Measurements from ENCODE around the gene NLN. TPM values are rescaled to one million over a fixed set of nuclear protein-coding genes. Genes with fewer than 3 reads are reported as not detected.

Gene NLN
- total and polyA plus RNA-seq, 2 experiments from 2014 or later, result 16.4 to 24.3 TPM

- H3K36me3 ChIP-seq (replicated peaks; ENCODE audit: insufficient read depth, low read depth), result no peaks in the 10 kb centered on the region
- no peaks in the 10 kb centered on the region for H3K4me1 ChIP-seq (ENCODE audit: insufficient read depth)
- no peak overlapping the region for H3K27ac ChIP-seq
- no peaks in the 10 kb centered on the region for H3K9me3 ChIP-seq (ENCODE audit: low read depth)
- H3K4me3 ChIP-seq, result no peak overlapping the region
- no peak for DNase-seq (ENCODE audit: low spot score)
- H3K4me2 ChIP-seq, result no peak overlapping the region
- no peak for TF ChIP-seq EZH2phosphoT487 (IDR thresholded peaks at IDR 0.05; ENCODE audit: low read depth, severe bottlenecking, unreplicated experiment)
- TF ChIP-seq CTCF (IDR thresholded peaks at IDR 0.05; ENCODE audit: poor library complexity), result no peak
- no peak for TF ChIP-seq EZH2 (IDR thresholded peaks at IDR 0.05; ENCODE audit: borderline replicate concordance)
- no peaks in the 10 kb centered on the region for H4K20me1 ChIP-seq (ENCODE audit: insufficient read depth, poor library complexity, severe bottlenecking)
- H2AFZ ChIP-seq, result no peak overlapping the region
- no peaks in the 10 kb centered on the region for H3K9me2 ChIP-seq (replicated peaks; ENCODE audit: insufficient read depth)
- H3K79me2 ChIP-seq, result no peaks in the 10 kb centered on the region
- no peaks in the 10 kb centered on the region for H3K27me3 ChIP-seq
Measured at GRCh38 chr5:65696892-65697291, 25.1 kb upstream of the NLN start.

- Histone ChIP-seq H4K20me1 (ENCODE audit: insufficient read depth, poor library complexity, severe bottlenecking) (no peaks in the 10 kb centered on the region), H3K9me2 (replicated peaks; ENCODE audit: insufficient read depth) (no peaks in the 10 kb centered on the region), H3K4me3 (no peak overlapping the region), H3K27ac (no peak overlapping the region), H3K36me3 (replicated peaks; ENCODE audit: insufficient read depth, low read depth) (no peaks in the 10 kb centered on the region), H2AFZ (no peak overlapping the region), H3K4me1 (ENCODE audit: insufficient read depth) (no peaks in the 10 kb centered on the region), H3K9me3 (ENCODE audit: low read depth) (no peaks in the 10 kb centered on the region), H3K27me3 (no peaks in the 10 kb centered on the region), H3K79me2 (no peaks in the 10 kb centered on the region), H3K4me2 (no peak overlapping the region)
- 83% methylated on average over 4 of the region's 4 CpGs for WGBS (ENCODE audit: low lambda C conversion rate, missing lambda C conversion rate)
- TF ChIP-seq CTCF (IDR thresholded peaks at IDR 0.05; ENCODE audit: poor library complexity), result no peak
- no peak for TF ChIP-seq EZH2phosphoT487 (IDR thresholded peaks at IDR 0.05; ENCODE audit: low read depth, severe bottlenecking, unreplicated experiment)
- TF ChIP-seq EZH2 (IDR thresholded peaks at IDR 0.05; ENCODE audit: borderline replicate concordance), result no peak
- DNase-seq (ENCODE audit: low spot score), result no peak
Measured at GRCh38 chr5:65699338-65699737, 22.7 kb upstream of the NLN start.

DNA sequence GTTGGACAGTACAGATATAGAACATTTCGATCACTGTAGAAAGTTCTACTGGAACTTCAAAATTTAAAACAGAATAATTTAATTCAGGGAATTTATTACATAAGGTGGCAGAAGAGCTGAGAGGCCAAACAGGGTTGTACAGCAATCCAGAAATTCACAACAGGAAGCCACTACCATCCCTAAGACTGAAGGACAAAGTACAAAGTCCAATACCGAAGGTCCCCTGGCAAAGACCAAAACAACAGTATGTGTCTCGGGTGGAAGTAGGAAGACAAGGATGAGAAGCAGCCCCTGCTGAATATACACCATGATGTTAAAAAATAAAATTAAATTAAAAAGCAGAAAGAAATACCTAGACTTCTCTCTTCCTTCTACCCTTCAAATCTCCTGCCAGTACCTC lies 20.0 kb upstream of the NLN start:
- 96% methylated on average over 3 of the region's 3 CpGs for WGBS (ENCODE audit: low lambda C conversion rate, missing lambda C conversion rate)
- no peak for TF ChIP-seq EZH2phosphoT487 (IDR thresholded peaks at IDR 0.05; ENCODE audit: low read depth, severe bottlenecking, unreplicated experiment)
- no peak for TF ChIP-seq EZH2 (IDR thresholded peaks at IDR 0.05; ENCODE audit: borderline replicate concordance)
- no peak for TF ChIP-seq CTCF (IDR thresholded peaks at IDR 0.05; ENCODE audit: poor library complexity)
- Histone ChIP-seq H4K20me1 (ENCODE audit: insufficient read depth, poor library complexity, severe bottlenecking) (no peaks in the 10 kb centered on the region), H3K79me2 (no peaks in the 10 kb centered on the region), H3K27me3 (no peaks in the 10 kb centered on the region), H3K9me2 (replicated peaks; ENCODE audit: insufficient read depth) (no peaks in the 10 kb centered on the region), H3K27ac (no peak overlapping the region), H3K4me1 (ENCODE audit: insufficient read depth) (no peaks in the 10 kb centered on the region), H2AFZ (no peak overlapping the region), H3K4me2 (no peak overlapping the region), H3K36me3 (replicated peaks; ENCODE audit: insufficient read depth, low read depth) (no peaks in the 10 kb centered on the region), H3K9me3 (ENCODE audit: low read depth) (no peaks in the 10 kb centered on the region), H3K4me3 (no peak overlapping the region)
- DNase-seq (ENCODE audit: low spot score), result no peak

Data from hepatocyte (in vitro differentiated cells).